Measurements from ENCODE around the gene ZNF75A.
"Not testable (repeated sequence)": the region's sequence is repeated elsewhere in the genome, so short reads cannot be mapped to it uniquely, and the experiment has no call there.

DNA sequence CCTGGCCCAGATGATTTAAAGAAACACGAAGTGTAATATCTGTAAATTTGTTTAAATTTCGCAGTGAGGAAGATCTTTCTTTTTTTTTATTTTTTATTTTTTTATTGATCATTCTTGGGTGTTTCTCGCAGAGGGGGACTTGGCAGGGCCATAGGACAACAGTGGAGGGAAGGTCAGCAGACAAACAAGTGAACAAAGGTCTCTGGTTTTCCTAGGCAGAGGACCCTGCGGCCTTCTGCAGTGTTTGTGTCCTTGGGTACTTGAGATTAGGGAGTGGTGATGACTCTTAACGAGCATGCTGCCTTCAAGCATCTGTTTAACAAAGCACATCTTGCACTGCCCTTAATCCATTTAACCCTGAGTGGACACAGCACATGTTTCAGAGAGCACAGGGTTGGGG is 34.6 kb upstream of the ZNF75A start:
- TF ChIP-seq, protein P1, sequence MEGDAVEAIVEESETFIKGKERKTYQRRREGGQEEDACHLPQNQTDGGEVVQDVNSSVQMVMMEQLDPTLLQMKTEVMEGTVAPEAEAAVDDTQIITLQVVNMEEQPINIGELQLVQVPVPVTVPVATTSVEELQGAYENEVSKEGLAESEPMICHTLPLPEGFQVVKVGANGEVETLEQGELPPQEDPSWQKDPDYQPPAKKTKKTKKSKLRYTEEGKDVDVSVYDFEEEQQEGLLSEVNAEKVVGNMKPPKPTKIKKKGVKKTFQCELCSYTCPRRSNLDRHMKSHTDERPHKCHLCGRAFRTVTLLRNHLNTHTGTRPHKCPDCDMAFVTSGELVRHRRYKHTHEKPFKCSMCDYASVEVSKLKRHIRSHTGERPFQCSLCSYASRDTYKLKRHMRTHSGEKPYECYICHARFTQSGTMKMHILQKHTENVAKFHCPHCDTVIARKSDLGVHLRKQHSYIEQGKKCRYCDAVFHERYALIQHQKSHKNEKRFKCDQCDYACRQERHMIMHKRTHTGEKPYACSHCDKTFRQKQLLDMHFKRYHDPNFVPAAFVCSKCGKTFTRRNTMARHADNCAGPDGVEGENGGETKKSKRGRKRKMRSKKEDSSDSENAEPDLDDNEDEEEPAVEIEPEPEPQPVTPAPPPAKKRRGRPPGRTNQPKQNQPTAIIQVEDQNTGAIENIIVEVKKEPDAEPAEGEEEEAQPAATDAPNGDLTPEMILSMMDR (optimal IDR thresholded peaks at IDR 0.05 in 1 of 3, IDR thresholded peaks at IDR 0.05 in 1 of 3, conservative IDR thresholded peaks at IDR 0.05 in 1 of 3; ENCODE audit: extremely low read depth in 1 of 3, insufficient read depth in 2 of 3, low read length in 3 of 3), result not testable (repeated sequence)
- not testable (repeated sequence) for TF ChIP-seq EZH2 (IDR thresholded peaks at IDR 0.05; ENCODE audit: low read length)

Data from keratinocyte (primary cell).